GM20431 (cell line): ENCODE results near the gene ZNF692.
"Not testable (repeated sequence)": the region's sequence is repeated elsewhere in the genome, so short reads cannot be mapped to it uniquely, and the experiment has no call there.

Experiments used
- in situ Hi-C: fragments of 300-500 bp; cut with MseI, MboI; formaldehyde crosslinking; loops from one replicate; pipeline ENCODE4 v1.15.0; 2020; ENCODE audit warnings: low sequenced_read_pairs; ENCODE audit not compliant: unreplicated experiment

ZNF692 gene

DNA sequence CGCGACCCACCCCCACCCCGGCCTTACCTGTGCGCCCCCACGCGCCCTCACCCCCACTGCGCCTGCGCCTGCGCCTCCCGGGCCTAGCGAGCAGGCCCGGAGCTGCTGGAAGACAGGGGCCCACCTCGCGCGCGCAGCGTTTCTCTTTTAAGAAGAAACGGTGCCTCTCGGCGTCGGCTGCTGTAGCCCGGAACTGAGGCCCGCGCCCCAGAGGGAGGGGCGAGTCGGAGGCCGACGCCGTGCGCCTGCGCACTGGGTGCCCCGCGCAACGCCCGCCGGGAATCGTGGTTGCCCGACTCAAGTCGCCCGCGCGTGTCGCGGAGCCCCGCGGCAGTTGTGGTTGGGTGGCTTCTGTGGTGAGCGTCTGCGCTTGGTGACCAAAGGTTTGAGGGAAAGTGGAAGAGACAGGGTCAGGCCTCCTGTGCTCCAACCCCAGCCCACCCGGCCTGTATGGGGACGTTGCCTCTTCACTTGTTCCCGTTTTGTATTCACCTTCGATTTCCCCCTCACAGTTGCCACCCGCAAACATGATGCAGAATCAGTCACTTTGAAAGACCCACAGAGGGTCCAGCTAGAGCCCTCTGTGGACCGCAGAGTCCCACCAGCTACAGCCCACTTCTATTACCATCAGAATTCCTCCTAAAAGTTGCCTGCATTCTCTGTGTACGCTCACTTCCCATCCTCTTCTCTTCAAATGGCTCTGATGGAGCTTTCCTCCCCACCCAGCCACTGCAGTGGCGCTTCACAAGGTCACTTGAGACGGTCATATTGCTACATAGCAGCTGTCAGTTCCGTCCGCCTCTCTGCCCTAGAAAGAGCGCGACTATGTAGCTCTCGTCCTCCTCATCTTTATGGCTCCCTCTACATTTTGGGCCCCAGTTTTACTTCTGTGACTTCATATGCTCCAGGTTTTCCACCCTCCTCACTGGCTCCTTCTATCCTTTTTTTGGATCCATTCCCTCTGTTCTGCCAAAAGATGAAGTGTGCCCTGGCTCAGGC is at the start of gene ZNF692:
ZNF692 (minus strand) TSS at position 195 of the 999 bp plus-strand sequence. CDS start 776 bp downstream, outside the sequence.
- in situ Hi-C loops = no loop called here

DNA sequence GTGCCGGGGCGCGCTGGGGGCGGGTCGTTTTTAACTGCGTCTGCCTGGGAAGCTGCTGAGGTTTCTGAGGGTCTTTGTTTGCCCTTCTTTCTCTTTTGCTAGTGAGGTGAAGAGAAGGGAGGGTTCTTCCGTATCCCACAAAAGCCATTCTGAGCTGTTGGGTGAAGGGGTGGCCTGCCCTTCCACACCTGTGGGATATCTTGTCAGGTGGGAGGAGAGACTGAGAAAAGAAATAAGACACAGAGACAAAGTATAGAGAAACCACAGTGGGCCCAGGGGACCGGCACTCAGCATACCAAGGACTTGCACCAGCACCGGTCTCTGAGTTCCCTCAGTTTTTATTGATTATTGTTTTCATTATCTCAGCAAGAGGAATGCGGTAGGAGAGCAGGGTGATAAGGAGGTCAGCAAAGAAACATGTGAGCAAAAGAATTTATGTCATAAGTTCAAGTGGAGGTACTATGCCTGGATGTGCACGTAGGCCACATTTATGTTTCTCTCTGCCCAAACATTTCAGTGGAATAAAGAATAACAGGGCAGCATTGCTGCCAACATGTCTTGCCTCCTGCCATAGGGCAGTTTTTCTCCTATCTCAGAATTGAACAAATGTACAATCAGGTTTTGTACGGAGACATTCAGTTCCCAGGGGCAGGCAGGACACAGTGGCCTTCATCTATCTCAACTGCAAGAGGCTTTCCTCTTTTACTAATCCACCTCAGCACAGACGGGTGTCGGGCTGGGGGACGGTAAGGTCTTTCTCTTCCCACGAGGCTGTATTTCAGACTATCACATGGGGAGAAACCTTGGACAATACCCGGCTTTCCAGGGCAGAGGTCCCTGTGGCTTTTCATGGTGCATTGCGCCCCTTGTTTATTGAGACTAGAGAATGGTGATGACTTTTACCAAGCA is 48.1 kb upstream of the ZNF692 start:
- in situ Hi-C loops = no loop called here

DNA sequence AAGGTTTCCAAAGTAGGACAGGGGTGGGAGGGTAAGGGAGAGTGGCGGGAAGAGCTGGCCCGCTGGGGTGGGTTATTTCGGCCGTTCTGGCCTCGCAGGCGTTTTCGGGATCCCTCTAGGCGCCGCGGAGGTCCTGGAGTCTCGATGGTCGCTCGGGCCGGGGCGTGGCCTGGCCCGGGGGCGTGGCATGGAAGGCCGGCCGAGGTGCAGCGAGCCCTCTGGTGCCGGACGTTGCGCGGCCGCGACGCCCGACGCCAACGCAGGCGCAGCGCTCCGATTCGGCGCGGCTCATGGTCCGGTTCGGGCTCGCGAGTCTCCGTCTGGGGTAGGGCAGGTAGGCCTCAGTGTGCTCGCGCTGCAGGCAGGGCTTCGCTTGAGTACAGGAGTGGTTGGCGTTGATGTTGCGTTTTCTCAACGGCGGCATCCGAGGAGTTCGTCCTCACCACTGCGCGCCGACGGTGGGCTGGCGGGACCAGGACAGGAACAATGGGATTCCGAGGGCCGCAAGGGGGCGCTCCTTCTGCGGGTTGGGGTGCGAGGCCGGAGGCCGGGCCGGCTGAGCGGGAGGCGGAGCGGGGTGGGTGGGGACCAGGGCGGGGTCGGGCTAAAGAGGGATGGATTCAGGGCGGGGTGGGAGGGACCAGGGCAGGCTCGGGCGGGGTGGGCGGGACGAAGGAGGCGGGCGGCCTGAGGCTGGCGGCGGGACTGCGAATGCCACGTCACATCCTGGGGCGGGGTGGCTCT is 47.3 kb upstream of the ZNF692 start, which contains the start of gene PGBD2:
PGBD2 (plus strand) TSS at position 227 of the 744 bp plus-strand sequence. CDS start 7,628 bp downstream, outside the sequence.
- in situ Hi-C loops = no loop called here

DNA sequence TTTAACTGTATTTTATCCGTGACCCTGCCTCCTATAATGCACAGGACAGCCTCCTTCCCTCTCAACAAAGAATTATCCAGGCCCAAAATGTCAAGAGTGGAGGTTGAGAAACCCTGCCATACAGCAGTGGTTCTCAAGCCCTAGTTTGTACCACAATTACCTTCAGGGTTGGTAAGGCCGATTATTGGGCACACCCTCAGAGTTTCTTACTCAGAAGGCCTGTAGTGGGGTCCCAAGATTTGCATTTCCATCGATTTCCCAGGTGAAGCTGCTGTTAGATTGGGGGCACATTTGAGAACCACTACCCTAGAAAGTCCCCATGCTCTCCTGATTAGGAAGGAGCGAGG is 46.8 kb upstream of the ZNF692 start:
- in situ Hi-C loops = no loop called here

GRCh38 chr1:248904437-248905216 is 45.7 kb upstream of the ZNF692 start:
- in situ Hi-C loops = no loop called here

DNA sequence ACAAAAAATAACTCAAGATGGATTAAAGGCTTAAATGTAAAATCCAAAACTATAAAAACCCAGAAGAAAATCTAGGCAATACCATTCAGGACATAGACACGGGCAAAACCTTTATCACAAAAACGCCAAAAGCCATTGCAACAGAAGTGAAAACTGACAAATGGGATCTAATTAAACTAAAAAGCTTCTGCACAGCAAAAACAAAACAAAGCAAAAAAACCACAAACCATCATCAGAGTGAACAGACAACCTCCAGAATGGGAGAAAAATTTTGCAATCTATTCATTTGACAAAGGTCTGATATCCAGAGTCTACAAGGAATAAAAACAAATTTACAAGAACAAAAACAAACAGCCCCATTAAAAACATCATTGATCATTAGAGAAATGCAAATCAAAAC is 42.7 kb upstream of the ZNF692 start:
- in situ Hi-C loops = no loop called here

DNA sequence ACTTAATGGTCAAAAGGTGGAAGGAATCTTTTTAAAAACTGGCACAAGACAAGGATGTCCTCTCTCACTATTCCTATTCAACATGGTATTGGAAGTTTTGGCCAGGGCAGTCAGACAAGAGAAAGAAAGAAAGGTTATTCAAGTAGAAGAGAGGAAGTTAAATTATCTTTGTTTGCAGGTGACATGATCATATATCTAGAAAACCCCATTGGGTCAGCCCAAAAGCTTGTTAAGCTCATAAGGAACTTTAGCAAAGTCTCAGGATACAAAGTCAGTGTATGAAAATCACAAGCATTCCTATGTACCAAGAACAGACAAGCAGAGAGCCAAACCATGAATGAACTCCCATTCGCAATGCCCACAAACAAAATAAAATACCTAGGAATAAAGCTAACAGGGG is 41.8 kb upstream of the ZNF692 start:
- in situ Hi-C loops = no loop called here

DNA sequence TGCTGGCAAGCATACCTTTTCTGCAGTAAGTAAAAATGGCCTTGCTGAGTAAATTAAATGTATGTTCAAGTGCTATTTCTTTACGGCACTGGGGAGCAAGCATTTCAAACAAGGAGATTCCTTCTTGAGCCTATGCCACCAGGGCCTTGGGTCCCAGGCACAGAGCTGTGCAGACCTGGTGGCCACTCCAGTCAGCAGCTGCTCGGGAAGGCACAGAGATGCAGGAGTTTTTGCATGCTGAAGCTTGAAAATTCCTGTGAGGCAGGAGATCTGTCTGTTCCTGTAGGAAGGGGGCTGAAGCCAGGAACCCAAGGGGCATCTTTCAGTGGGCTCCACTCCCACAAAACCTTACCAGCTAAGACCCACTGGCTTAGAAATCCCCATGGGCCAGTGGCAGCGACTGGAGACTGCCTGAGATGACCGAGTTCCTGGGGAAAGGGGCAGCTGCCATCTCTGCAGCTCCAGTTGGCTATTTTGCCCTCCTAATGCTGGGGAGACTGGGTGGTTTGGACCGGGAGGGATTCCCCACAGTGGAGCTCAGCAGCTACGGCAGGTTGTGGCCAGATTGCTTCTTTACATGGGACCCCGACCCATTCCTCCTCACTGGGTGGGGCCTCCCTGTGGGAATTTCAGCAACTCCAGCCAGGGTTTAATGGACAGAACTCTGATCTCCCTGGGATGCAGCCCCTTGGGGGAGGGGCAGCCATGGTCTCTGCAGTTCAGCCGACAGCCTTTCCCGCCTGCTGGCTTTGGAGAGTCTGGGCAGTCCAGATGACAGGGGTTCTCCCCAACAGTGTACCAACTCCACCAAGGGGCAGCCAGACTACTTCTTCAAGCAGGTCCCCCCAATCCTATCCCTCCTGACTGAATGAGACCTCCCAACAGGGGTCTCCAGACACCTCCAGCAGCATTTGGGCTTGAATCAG is 38.8 kb upstream of the ZNF692 start:
- in situ Hi-C loops = no loop called here

GRCh38 chr1:248894837-248895236 is 36.0 kb upstream of the ZNF692 start:
- in situ Hi-C loops = no loop called here

GRCh38 chr1:248892590-248892989 is 33.7 kb upstream of the ZNF692 start:
- in situ Hi-C loops = no loop called here

GRCh38 chr1:248891758-248892157 is 32.9 kb upstream of the ZNF692 start:
- in situ Hi-C loops = no loop called here

- in situ Hi-C loops = no loop called here
These were observed 31.9 kb upstream of the ZNF692 start for GRCh38 chr1:248890549-248891498.

GRCh38 chr1:248889914-248890243 is 31.0 kb upstream of the ZNF692 start:
- in situ Hi-C loops = not testable (repeated sequence)

DNA sequence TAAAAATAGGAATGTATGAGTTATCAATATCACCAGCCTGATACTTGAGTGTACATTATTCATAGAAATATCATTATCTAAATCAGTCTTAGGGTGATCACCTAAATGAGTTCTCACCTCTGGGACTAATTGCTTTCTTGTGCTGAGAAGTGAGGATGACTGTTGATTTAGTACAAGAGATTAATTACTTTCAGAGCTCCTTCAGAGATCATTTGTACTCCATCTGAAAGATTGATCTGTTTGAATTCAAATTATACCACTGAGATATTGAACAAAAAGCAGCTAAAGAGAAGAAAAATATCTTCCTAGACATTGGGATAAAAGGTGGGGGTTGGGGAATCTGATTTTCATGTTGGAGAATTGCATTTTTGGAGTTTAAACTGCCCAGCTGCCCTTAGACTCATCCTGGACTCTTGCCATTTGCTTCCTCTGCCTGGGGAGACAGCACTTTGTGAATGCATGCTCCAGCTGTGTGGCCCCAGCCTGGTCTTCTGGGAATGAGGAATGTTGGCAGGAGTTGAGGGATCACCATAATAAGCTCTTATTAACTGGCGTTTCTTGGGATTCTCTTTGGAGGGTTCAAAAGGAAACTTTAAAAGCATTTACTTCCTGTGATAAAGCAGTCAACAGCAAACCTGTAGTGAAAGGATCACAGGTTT is 27.5 kb upstream of the ZNF692 start:
- in situ Hi-C loops = no loop called here

DNA sequence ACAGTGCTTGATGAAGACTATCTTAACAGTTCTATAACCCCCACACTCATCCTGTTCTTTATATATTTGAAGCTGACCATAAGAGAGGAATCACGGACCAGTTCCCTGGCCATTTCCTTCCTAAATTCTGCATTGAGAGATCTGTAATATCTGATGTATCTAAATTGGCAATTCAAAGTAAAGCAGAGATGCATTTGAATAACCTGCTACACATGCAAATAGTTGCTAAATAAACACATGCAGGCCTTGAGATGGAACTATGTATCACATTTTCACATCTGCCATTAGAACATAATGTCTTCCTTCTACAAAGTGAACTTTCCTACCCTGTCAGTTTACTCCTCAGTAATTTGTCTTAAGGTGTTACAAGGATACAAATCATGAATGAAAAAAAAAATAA is 26.8 kb upstream of the ZNF692 start:
- in situ Hi-C loops = no loop called here

DNA sequence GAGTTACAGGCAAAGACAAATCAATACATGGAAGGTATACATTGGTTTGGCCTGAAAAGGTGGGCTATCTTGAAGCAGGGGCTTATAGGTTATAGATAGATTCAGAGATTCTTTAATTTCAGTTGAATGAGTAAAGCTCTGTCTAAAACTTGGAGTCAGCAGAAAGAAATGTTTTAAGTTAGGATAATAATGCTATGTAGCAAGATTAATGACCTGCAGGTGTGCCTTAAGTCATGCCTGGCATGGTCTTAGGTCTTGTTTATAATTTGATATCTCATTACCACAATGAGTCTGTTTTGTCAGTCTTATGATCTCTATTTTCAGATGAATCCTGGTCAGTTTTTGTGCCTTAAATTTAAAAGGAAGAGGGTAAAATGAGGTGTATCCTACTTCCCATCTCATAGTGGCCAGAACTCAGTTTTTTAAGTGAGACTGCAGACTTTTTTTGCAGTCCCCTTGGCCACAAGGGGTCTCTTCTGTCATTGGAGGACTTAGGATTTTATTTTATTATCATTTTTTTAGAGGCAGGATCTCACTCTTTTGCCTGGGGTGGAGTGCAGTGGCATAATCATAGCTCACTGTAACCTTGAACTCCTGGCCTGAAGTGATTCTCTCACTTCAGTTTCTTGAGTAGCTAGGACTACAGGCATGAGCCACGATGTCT is 25.9 kb upstream of the ZNF692 start:
- in situ Hi-C loops = no loop called here
